ENCODE measurements around the gene ADAMTS10.
"Not testable (repeated sequence)": the region's sequence is repeated elsewhere in the genome, so short reads cannot be mapped to it uniquely, and the experiment has no call there.

ADAMTS10 gene

DNA sequence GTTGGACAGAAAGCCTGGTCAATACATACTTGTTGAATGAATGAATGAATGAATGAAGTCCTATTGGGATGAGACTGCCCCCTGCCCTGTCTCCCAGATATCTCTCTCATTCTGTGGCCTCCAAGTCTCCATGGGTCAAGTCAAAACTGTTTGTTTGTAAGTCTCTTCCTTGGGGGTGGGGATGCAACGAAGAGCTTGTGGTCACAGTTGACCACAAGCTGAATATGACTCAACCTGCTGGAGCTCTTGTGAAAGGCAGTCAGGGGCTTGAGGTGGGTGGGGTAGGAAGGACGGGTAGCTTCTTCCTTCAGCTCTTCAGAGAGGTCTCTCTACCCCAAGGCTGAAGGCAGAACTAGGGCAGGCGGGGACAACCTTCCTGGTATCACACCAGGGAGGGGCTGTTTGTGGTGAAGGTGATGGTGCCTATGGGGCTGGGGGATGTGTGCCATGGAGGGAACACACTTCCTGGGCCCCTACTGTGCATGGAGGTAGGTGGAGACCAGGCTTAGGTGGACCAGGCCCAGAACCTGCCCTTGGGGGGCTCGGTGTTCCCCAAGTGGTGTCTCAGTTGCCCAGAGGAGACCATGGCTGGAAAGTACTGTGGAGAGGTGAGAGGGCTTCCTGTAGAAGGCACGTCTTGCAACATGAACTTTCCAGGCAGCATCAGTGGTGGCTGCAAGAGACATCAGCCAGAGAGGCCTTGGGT, 41.3 kb downstream of the ADAMTS10 start:
- no peak overlapping the region for H3K27ac ChIP-seq
- TF ChIP-seq, protein P1, sequence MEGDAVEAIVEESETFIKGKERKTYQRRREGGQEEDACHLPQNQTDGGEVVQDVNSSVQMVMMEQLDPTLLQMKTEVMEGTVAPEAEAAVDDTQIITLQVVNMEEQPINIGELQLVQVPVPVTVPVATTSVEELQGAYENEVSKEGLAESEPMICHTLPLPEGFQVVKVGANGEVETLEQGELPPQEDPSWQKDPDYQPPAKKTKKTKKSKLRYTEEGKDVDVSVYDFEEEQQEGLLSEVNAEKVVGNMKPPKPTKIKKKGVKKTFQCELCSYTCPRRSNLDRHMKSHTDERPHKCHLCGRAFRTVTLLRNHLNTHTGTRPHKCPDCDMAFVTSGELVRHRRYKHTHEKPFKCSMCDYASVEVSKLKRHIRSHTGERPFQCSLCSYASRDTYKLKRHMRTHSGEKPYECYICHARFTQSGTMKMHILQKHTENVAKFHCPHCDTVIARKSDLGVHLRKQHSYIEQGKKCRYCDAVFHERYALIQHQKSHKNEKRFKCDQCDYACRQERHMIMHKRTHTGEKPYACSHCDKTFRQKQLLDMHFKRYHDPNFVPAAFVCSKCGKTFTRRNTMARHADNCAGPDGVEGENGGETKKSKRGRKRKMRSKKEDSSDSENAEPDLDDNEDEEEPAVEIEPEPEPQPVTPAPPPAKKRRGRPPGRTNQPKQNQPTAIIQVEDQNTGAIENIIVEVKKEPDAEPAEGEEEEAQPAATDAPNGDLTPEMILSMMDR (conservative IDR thresholded peaks at IDR 0.05): no peak

DNA sequence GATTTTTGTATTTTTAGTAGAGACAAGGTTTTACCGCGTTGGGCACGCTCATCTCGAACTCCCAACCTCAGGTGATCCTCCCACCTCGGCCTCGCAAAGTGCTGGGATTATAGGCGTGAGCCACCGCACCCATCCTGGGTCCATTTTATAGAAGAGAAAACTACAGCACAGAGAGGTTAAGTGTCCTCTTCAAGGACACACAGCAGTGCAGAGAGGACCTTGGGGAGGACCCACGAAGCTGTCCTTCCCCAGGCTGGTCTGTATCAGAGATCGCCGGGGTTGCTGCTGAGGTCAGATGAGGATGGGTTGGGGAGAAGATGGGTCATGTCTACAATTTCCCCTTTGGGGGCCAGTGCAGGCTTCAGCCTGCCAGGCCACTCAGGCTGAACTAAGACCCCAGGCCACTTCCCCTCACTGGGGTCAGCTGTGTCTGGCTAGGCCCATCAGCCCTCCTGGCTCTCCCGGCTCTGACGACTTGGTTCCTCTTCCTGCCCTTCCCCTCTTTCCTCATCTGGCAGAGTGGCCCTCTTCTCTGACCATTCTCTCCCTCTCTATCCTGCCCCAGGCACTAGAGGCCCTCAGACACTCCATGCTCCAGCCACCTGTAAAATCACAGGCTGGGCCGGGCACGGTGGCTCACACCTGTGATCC, 42.9 kb downstream of the ADAMTS10 start:
- TF ChIP-seq, protein P1 (conservative IDR thresholded peaks at IDR 0.05): no peak
- no peak overlapping the region for H3K27ac ChIP-seq

DNA sequence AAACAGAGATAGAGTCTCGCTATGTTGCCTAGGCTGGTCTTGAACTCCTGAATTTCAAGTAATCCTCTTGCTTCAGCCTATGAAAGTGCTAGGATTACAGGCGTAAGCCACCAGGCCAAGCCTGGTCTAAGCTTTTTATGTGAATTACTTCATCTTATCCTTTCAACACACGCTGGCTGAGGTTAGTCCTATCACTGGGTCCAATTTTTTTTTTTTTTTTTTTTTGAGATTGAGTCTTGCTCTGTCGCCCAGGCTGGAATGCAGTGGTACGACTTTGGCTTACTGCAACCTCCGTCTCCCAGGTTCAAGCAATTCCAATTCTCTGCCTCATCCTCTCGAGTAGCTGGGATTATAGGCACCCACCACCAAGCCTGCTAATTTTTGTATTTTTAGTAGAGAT, 43.7 kb downstream of the ADAMTS10 start:
- TF ChIP-seq, protein P1 (conservative IDR thresholded peaks at IDR 0.05): no peak
- H3K27ac ChIP-seq: no peak overlapping the region

DNA sequence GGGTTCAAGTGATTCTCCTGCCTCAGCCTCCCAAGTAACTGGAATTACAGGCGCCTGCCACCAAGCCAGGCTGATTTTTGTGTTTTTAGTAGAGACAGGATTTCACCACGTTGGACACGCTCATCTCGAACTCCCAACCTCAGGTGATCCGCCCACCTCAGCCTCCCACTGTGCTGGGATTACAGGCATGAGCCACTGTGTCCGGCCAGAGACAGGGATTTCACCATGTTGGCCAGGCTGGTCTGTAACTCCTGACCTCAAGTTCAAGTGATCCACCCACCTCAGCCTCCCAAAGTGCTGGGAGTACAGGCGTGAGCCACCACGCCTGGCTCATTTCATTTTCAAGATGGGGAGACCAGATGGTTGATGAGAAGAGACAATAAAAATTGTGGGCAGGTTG, 45.6 kb downstream of the ADAMTS10 start:
- not testable (repeated sequence) for H3K27ac ChIP-seq

DNA sequence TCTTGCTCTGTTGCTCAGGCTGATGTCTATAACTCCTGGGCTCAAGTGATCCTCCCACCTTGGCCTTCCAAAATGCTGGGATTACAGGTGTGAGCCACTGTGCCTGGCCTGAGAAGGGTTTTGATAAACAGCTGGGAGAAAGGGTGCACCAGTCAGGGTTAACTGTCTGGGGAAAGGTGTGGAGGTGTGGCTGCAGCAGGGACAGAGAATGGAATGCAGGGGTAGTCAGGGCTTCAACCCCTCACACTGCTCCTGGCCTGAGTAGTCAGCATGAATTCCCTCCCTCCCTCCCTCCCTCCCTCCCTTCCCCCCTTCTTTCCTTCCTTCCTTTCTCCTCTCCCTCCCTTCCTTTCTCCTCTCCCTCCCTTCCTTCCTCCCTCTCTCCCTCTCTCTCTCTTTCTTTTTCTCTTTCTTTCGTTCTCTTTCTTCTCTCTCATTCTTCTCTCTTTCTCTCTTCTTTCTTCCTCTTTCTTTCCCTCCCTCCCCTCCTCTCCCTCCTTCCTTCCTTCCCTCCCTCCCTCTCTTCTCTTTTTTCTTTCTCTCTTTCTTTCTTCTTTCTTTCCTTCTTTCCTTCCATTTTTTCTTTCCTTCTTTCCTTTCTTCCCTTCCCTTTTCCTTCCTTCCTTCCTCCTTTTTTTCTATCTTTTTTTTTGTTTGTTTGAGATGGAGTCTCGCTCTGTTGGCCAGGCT, 49.3 kb downstream of the ADAMTS10 start:
- TF ChIP-seq, protein P1 (conservative IDR thresholded peaks at IDR 0.05): no peak
- no peak overlapping the region for H3K27ac ChIP-seq

DNA sequence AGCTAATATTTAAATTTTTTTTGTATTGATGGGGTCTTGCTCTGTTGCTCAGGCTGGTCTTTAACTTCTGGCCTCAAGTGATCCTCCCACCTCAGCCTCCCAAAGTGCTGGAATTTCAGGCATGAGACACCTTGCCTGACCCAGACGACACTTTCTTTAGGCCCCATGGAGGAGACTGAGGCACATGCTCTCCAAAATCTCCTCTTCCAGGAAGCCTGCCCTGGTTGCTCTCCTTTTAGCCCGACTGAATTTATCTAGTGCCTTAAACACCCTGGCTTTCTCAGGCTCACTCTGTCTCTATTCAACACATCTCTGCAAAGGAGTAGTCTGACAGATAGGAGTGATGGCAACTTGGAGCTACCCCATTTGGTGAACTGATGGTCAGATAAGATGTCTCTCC, 52.2 kb downstream of the ADAMTS10 start:
- TF ChIP-seq, protein P1 (conservative IDR thresholded peaks at IDR 0.05): no peak
- H3K27ac ChIP-seq: no peak overlapping the region

DNA sequence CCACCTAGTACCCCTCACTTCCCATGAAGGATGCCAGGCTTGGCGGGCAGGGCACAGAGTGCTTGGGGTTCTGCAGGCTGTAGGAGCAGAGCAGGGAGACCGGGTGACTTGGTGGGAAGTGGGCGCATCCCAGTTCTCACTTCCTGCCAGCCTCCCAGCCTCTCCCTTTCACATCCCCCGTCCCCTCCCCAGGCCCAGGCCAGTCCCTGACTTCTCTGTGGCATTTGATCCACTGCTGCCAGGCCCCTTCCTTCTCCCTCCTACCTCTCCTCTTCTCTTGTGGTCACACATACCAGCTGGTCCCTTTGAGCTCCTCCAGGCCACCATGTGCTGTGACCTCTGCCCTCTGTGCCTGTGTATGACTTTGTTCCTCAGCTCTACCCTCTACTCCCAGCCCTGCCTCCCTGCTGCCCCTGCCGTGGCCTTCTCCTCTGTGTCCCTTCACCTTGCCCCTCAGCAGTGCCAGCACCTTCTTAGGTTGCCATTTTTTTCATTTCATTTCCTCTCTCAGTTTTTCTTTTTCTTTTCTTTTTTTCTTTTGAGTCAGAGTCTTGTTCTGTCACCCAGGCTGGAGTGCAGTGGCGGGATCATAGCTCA, 52.8 kb downstream of the ADAMTS10 start:
- TF ChIP-seq, protein P1 (conservative IDR thresholded peaks at IDR 0.05): no peak
- H3K27ac ChIP-seq: no peak overlapping the region

DNA sequence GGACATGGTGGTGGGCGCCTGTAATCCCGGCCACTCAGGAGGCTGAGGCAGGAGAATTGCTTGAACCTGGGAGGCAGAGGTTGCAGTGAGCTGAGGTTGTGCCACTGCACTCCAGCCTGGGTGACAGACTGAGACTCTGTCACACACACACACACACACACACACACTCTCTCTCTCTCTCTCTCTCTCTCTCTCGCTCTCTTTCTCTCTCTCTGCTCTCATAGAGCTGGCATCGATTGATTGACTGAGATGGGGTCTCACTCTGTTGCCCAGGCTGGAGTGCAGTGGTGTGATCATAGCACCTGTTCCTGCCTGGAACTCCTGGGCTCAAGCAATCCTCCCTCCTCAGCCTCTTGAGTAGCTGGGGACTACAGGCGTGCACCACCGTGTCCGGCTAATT, 56.8 kb downstream of the ADAMTS10 start:
- H3K27ac ChIP-seq: not testable (repeated sequence)

Data from VCaP (cell line).